Muscle layer of duodenum (tissue), 2 donors: Measurements from ENCODE around the gene ITGB6.
A peak's percentile ranks its signal among the peaks of the same experiment; 100 is the strongest.

Experiments
- H3K27ac ChIP-seq: one replicate; pipeline ENCODE4 v1.7.0; 2013; ENCODE audit warnings: mild to moderate bottlenecking, low read length
- H3K27me3 ChIP-seq: one replicate; pipeline ENCODE4 v1.7.0; 2013; ENCODE audit warnings: low read depth, mild to moderate bottlenecking, control low read depth, low read length
- H3K36me3 ChIP-seq, 2 donors: one replicate each; pipeline ENCODE4 v1.7.0; 2013; ENCODE audit warnings: low read length in 2 of 2, control low read depth in 1 of 2, mild to moderate bottlenecking in 1 of 2; ENCODE audit not compliant: insufficient read depth in 2 of 2, control insufficient read depth in 1 of 2
- H3K4me1 ChIP-seq, 2 donors: one replicate each; pipeline ENCODE4 v1.7.0; 2013; ENCODE audit warnings: low read length in 2 of 2, mild to moderate bottlenecking in 2 of 2, control low read depth in 1 of 2, moderate library complexity in 1 of 2; ENCODE audit not compliant: insufficient read depth in 2 of 2, control insufficient read depth in 1 of 2
- H3K4me3 ChIP-seq, 2 donors: one replicate each; pipeline ENCODE4 v1.7.0; 2013; ENCODE audit warnings: low read length in 2 of 2, low read depth in 1 of 2, mild to moderate bottlenecking in 1 of 2
- H3K9me3 ChIP-seq, 2 donors: one replicate each; pipeline ENCODE4 v1.7.0; 2013; ENCODE audit warnings: low read length in 2 of 2, control low read depth in 1 of 2, mild to moderate bottlenecking in 1 of 2; ENCODE audit not compliant: control insufficient read depth in 1 of 2
- donor health status: healthy.

ITGB6 gene

DNA sequence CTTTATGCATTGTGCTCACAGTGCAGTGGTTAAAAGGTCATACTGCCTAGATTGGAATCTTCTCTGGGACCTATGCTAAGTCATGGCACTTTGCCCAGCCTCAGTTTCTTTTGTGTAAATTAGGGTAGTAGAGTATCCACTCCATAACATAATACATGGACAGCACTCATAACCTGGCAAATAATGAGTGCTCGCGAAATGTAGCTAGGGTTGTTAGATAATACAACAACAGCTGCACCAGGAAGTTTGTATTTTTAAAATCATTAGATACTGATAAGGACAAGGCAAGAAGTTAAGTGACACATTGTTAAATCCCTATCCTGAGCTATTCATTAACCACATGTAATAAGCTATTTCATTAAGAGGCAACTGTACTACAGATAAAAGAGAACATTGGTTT is 123.8 kb downstream of the ITGB6 start:
- H3K4me1 ChIP-seq = peaks cover 0 to 6% of the 10 kb centered on the region in 2 donors
- no peaks in the 10 kb centered on the region for H3K27me3 ChIP-seq
- H3K9me3 ChIP-seq = peaks cover 0 to 6% of the 10 kb centered on the region in 2 donors
- peak overlapping the region in 1 of 2 donors; percentile 22 for H3K4me3 ChIP-seq
- no peaks in the 10 kb centered on the region for H3K36me3 ChIP-seq
- no peak overlapping the region for H3K27ac ChIP-seq

DNA sequence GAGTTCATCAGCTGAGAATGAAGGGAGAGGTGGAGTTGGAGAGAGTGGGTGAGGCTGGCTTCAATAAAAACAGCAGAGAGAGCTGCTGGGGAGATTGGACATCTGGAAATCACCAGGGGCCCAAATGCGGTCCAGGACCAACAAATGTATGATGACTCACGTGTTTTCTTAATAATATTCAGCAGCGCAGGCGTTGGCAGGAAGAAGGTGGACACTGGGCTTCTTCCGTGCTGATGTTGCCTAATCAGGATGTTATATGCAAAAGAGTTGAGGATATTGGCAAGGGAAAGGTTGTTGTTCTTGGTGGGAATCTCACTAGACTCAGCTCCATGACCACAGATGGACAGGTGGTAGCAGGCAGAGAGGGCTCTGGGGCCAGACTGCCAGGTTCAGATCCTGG is 124.9 kb downstream of the ITGB6 start:
- Histone ChIP-seq H3K27me3 (no peaks in the 10 kb centered on the region), H3K27ac (no peak overlapping the region), H3K4me3 (no peak overlapping the region), H3K4me1 (peaks cover 0 to 6% of the 10 kb centered on the region in 2 donors), H3K9me3 (peaks cover 0 to 4% of the 10 kb centered on the region in 2 donors), H3K36me3 (no peaks in the 10 kb centered on the region)

DNA sequence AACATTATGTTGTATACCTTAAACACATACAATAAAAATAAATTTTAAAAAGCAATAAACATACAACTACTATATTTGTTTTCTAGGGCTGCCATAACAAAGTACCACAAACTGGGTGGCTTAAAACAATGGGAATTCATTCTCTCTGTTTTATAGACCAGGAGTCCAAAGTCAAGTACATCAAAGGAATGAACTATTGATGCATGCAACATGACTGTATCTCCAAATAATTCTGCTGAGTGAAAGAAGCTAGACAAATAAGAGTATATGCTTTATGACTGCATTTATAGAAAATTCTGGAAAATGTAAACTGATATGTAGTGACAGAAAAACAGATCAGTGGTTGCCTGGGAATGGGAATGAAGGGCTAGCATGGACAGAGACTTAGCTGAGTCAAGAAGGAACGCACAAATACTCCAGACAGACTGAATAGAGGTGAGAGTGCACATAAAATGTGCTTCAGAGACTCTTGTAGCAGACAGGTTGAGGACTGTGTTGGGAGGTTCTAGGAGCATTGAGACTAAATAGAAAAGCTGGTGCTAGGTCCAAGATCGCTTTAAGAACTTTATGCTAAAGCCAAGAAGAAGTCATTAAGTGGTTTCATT is 126.7 kb downstream of the ITGB6 start:
- Histone ChIP-seq H3K4me3 (no peak overlapping the region), H3K9me3 (peaks cover 0 to 2% of the 10 kb centered on the region in 2 donors), H3K27me3 (no peaks in the 10 kb centered on the region), H3K27ac (no peak overlapping the region), H3K36me3 (no peaks in the 10 kb centered on the region), H3K4me1 (peaks cover 0 to 6% of the 10 kb centered on the region in 2 donors)

- H3K9me3 ChIP-seq = no peaks in the 10 kb centered on the region
- no peaks in the 10 kb centered on the region for H3K4me1 ChIP-seq
- H3K36me3 ChIP-seq = no peaks in the 10 kb centered on the region
- H3K27ac ChIP-seq = no peak overlapping the region
- H3K4me3 ChIP-seq = no peak overlapping the region
- no peaks in the 10 kb centered on the region for H3K27me3 ChIP-seq
Measured at GRCh38 chr2:160068906-160069305, 131.2 kb downstream of the ITGB6 start.

DNA sequence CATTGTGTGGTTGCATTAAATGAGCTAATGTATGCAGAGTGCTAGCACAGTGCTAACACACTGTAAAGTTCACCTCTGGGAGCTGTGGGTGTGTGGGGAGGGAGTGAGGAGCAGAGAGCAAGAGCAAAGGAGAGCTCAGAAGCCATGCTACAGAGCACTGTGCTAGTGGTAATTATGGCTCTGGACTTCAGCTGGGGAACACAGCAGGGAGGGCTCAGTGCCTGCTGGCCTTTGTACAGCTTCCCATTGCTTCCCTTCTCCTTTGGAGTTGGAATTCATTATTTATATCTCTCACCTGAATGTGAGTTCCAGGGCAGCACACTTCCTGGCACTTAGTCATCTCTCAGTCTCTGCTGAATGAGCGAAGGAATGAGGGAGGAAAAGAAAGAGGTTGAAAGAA is 135.2 kb downstream of the ITGB6 start:
- Histone ChIP-seq H3K27ac (no peak overlapping the region), H3K4me1 (peaks cover 5 to 6% of the 10 kb centered on the region in 2 donors), H3K27me3 (no peaks in the 10 kb centered on the region), H3K36me3 (no peaks in the 10 kb centered on the region), H3K4me3 (no peak overlapping the region), H3K9me3 (no peaks in the 10 kb centered on the region)

- H3K27me3 ChIP-seq = no peaks in the 10 kb centered on the region
- H3K4me3 ChIP-seq = no peak overlapping the region
- H3K4me1 ChIP-seq = peaks cover 5 to 6% of the 10 kb centered on the region in 2 donors
- no peaks in the 10 kb centered on the region for H3K36me3 ChIP-seq
- no peak overlapping the region for H3K27ac ChIP-seq
- H3K9me3 ChIP-seq = no peaks in the 10 kb centered on the region
Measured at GRCh38 chr2:160063879-160064612, 136.0 kb downstream of the ITGB6 start.

GRCh38 chr2:160063271-160063670 is 136.8 kb downstream of the ITGB6 start:
- no peaks in the 10 kb centered on the region for H3K9me3 ChIP-seq
- H3K27ac ChIP-seq = no peak overlapping the region
- H3K36me3 ChIP-seq = no peaks in the 10 kb centered on the region
- peak overlapping the region; percentile 74 to 84 for H3K4me3 ChIP-seq
- H3K4me1 ChIP-seq = peaks cover 5 to 6% of the 10 kb centered on the region in 2 donors
- no peaks in the 10 kb centered on the region for H3K27me3 ChIP-seq

DNA sequence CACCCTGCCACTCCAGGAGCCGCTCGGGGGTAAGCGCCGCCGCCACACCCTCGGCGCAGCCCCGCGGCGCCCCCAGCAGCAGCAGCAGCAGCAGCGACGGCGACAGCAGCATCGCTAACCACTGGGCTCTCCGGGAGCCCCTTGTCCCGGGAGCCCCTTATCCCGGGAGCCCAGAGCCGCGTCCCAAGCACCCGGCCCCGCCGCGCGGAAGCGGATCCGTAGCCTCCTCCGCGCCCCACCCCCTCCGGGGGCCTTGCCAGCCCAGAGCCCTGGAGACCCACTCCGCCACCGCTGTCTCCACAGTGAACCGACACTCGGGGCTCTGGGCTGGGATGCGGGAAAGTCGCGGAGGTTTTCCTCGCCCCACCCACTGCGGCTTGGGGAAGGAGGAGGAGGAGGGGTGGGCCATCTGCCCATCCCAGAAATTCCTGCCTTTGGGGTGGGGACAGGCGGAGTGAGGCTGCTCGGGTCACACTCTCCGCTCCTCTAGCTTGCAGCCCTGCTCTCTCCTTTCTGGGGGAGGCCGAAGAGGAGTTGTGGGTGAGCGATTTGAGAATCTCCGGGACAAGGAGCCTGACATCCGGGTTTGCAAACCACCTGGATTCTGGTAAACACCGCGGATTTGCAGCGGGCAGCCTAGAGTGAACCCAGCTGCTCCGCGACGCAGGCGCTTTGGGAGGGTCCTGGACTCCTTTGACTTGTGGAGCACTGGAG is 137.6 kb downstream of the ITGB6 start, which contains the start of gene PLA2R1:
Gene PLA2R1, minus strand, starts transcription at position 324 of the 714 bp plus-strand sequence. Its CDS starts 212 bp downstream, at position 112.
- H3K9me3 ChIP-seq = no peaks in the 10 kb centered on the region
- no peaks in the 10 kb centered on the region for H3K36me3 ChIP-seq
- peak within 1 kb of the TSS; percentile 74 to 84 for H3K4me3 ChIP-seq
- H3K27ac ChIP-seq = no peak within 1 kb of the TSS
- peaks cover 5 to 6% of the 10 kb centered on the region in 2 donors for H3K4me1 ChIP-seq
- H3K27me3 ChIP-seq = no peaks in the 10 kb centered on the region

- H3K27me3 ChIP-seq = no peaks in the 10 kb centered on the region
- H3K4me3 ChIP-seq = peak overlapping the region; percentile 74 to 84
- no peaks in the 10 kb centered on the region for H3K36me3 ChIP-seq
- no peaks in the 10 kb centered on the region for H3K9me3 ChIP-seq
- H3K4me1 ChIP-seq = peaks cover 5 to 6% of the 10 kb centered on the region in 2 donors
- no peak overlapping the region for H3K27ac ChIP-seq
Measured at GRCh38 chr2:160061944-160062291, 138.2 kb downstream of the ITGB6 start.

- Histone ChIP-seq H3K36me3 (no peaks in the 10 kb centered on the region), H3K27me3 (no peaks in the 10 kb centered on the region), H3K4me3 (peak overlapping the region in 1 of 2 donors; percentile 84), H3K27ac (no peak overlapping the region), H3K9me3 (no peaks in the 10 kb centered on the region), H3K4me1 (peaks cover 5 to 6% of the 10 kb centered on the region in 2 donors)
Measured at GRCh38 chr2:160061533-160061932, 138.5 kb downstream of the ITGB6 start.

- H3K4me3 ChIP-seq = no peak overlapping the region
- peaks cover 5 to 6% of the 10 kb centered on the region in 2 donors for H3K4me1 ChIP-seq
- no peaks in the 10 kb centered on the region for H3K27me3 ChIP-seq
Measured at GRCh38 chr2:160060297-160060696, 139.8 kb downstream of the ITGB6 start.

More at GRCh38 chr2:160060297-160060696, 139.8 kb downstream of the ITGB6 start:
- no peaks in the 10 kb centered on the region for H3K9me3 ChIP-seq
- no peaks in the 10 kb centered on the region for H3K36me3 ChIP-seq
- H3K27ac ChIP-seq = no peak overlapping the region
